ENCODE data around the gene IGFALS. TPM values are rescaled to one million over a fixed set of nuclear protein-coding genes. Genes with fewer than 3 reads are reported as not detected.

The IGFALS gene
- total RNA-seq, 2 donors from 2014 or later = not detected

DNA sequence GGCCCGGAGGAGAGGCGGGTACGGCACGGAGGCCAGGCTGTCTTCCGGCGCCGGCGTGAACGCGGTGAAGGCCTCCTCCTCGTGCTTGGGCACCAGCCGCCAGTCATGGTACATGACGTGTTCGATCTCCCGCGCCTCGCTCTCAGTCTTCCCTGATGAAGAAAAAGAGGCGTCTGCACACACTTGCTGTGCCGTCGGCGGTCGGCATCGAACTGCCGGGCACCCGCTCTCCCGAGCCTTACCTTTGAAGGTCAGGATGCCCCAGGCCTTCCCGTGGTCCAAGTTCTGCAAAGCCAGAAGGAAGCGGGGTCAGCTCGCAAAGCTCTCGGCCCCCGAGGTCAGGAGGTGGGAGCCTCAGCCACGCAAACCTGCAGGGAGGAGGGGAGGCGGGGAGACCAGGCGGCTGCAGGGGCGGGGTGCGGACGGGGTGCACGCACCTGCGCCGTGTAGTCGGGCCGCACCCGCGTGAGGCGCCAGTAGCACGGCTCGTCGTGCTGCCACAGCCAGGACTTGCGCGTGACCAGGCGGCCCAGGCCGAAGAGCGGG lies 21.1 kb downstream of the IGFALS start, which contains the start of gene EME2:
Gene EME2 (plus strand): TSS at position 449 of the 546 bp plus-strand sequence. CDS start 418 bp downstream, outside the sequence.
- H3K9ac ChIP-seq (ENCODE audit: extremely low read depth, low read length, poor library complexity, severe bottlenecking) = peak within 1 kb of the TSS; percentile 72
- Mint-ChIP-seq H3K27me3 (ENCODE audit: insufficient read depth) (no peaks in the 10 kb centered on the region), H3K4me3 (peak within 1 kb of the TSS; percentile 93), H3K9me3 (no peaks in the 10 kb centered on the region), H3K36me3 (ENCODE audit: low read depth) (peaks cover 9% of the 10 kb centered on the region), H3K4me1 (peaks cover 3% of the 10 kb centered on the region), H3K27ac (peak within 1 kb of the TSS; percentile 96)
- no peaks in the 10 kb centered on the region for H3K4me1 ChIP-seq (ENCODE audit: control insufficient read depth, insufficient read depth, low read length)
- 1% methylated on average over 33 to 53 of the region's 53 CpGs for WGBS, 2 experiments (ENCODE audit: insufficient coverage in 1 of 2, insufficient read length in 1 of 2)
- H3K27ac ChIP-seq (ENCODE audit: low read depth, low read length) = peak within 1 kb of the TSS; percentile 87
- H3K9me3 ChIP-seq (ENCODE audit: control insufficient read depth, low read length) = no peaks in the 10 kb centered on the region
- H3K36me3 ChIP-seq (ENCODE audit: control insufficient read depth, insufficient read depth, low read length) = peaks cover 8% of the 10 kb centered on the region
- TF ChIP-seq CTCF (conservative IDR thresholded peaks at IDR 0.05) = no peak
- no peaks in the 10 kb centered on the region for H3K27me3 ChIP-seq (ENCODE audit: control insufficient read depth, insufficient read depth, low read length, poor library complexity, severe bottlenecking)
- peak within 1 kb of the TSS; percentile 90 for H3K4me3 ChIP-seq (ENCODE audit: low read length)
- DNase-seq = no peak

DNA sequence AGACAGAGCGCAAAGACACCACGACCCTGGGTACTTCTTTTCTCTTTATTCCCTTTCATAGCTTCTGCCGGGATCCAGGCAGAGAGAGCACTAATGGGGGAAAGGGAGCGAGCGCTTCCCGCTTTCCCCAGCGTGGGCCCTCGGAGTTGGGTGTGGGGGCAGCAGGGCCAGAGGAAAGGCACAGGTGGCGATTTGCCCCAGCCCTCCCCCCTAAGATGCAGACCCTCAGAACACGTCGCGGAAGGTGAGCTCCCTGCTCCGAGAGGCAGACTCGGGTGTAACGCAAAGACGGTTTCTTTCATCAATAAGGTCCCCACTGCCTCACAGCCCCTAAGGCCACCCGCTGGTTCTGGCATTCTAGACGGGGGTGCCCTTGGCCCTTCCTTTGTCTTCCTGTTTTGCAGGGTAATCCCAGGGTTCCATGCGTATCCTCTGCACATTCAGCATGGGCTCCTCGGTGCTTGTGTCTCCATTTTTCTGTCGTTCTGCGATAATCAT lies 21.6 kb downstream of the IGFALS start:
- Histone ChIP-seq H3K27me3 (ENCODE audit: control insufficient read depth, insufficient read depth, low read length, poor library complexity, severe bottlenecking) (no peaks in the 10 kb centered on the region), H3K4me1 (ENCODE audit: control insufficient read depth, insufficient read depth, low read length) (no peaks in the 10 kb centered on the region), H3K4me3 (ENCODE audit: low read length) (peak overlapping the region; percentile 90), H3K27ac (ENCODE audit: low read depth, low read length) (no peak overlapping the region), H3K36me3 (ENCODE audit: control insufficient read depth, insufficient read depth, low read length) (peaks cover 8% of the 10 kb centered on the region), H3K9me3 (ENCODE audit: control insufficient read depth, low read length) (no peaks in the 10 kb centered on the region), H3K9ac (ENCODE audit: extremely low read depth, low read length, poor library complexity, severe bottlenecking) (peak overlapping the region; percentile 72)
- no peaks in the 10 kb centered on the region for H3K27me3 Mint-ChIP-seq (ENCODE audit: insufficient read depth)
- peak overlapping the region; percentile 93 for H3K4me3 Mint-ChIP-seq
- 10 to 11% methylated on average over 16 to 22 of the region's 22 CpGs for WGBS, 2 experiments (ENCODE audit: insufficient coverage in 1 of 2, insufficient read length in 1 of 2)
- H3K4me1 Mint-ChIP-seq = peaks cover 3% of the 10 kb centered on the region
- H3K9me3 Mint-ChIP-seq = no peaks in the 10 kb centered on the region
- H3K36me3 Mint-ChIP-seq (ENCODE audit: low read depth) = peaks cover 11% of the 10 kb centered on the region
- peak; percentile 75 for DNase-seq
- no peak for TF ChIP-seq CTCF (conservative IDR thresholded peaks at IDR 0.05)
- H3K27ac Mint-ChIP-seq = peak overlapping the region; percentile 96

GRCh38 chr16:1771188-1771863 lies 22.2 kb downstream of the IGFALS start, which contains the start of gene NME3:
Gene NME3 (minus strand): TSS chr16:1771543. CDS start chr16:1771534, 9 bp downstream.
- no peaks in the 10 kb centered on the region for H3K27me3 Mint-ChIP-seq (ENCODE audit: insufficient read depth)
- peak; percentile 89 for DNase-seq
- TF ChIP-seq CTCF (conservative IDR thresholded peaks at IDR 0.05) = no peak
- no peaks in the 10 kb centered on the region for H3K9me3 Mint-ChIP-seq
- peaks cover 3% of the 10 kb centered on the region for H3K4me1 Mint-ChIP-seq
- WGBS, 2 experiments (ENCODE audit: insufficient coverage in 1 of 2, insufficient read length in 1 of 2) = 1 to 3% methylated on average over 35 to 78 of the region's 79 CpGs
- Histone ChIP-seq H3K4me3 (ENCODE audit: low read length) (peak within 1 kb of the TSS; percentile 90), H3K4me1 (ENCODE audit: control insufficient read depth, insufficient read depth, low read length) (no peaks in the 10 kb centered on the region), H3K36me3 (ENCODE audit: control insufficient read depth, insufficient read depth, low read length) (peaks cover 8% of the 10 kb centered on the region), H3K9ac (ENCODE audit: extremely low read depth, low read length, poor library complexity, severe bottlenecking) (peak within 1 kb of the TSS; percentile 72), H3K9me3 (ENCODE audit: control insufficient read depth, low read length) (no peaks in the 10 kb centered on the region), H3K27ac (ENCODE audit: low read depth, low read length) (no peak within 1 kb of the TSS), H3K27me3 (ENCODE audit: control insufficient read depth, insufficient read depth, low read length, poor library complexity, severe bottlenecking) (no peaks in the 10 kb centered on the region)
- peaks cover 6% of the 10 kb centered on the region for H3K36me3 Mint-ChIP-seq (ENCODE audit: low read depth)
- H3K27ac Mint-ChIP-seq = peak within 1 kb of the TSS; percentile 96
- H3K4me3 Mint-ChIP-seq = peak within 1 kb of the TSS; percentile 93

All from endodermal cell (in vitro differentiated cells).